GM12873 (cell line): ENCODE results near the gene NDUFS1.

ENCODE experiments used
- TF ChIP-seq, protein P1 (sequence below): IDR thresholded peaks from 2 replicates; pipeline ENCODE4 v1.5.1; 2012; ENCODE audit warnings: low read depth, mild to moderate bottlenecking, moderate library complexity, low read length, control low read depth; ENCODE audit not compliant: insufficient read depth; ENCODE audit errors: missing control alignments

NDUFS1 gene

DNA sequence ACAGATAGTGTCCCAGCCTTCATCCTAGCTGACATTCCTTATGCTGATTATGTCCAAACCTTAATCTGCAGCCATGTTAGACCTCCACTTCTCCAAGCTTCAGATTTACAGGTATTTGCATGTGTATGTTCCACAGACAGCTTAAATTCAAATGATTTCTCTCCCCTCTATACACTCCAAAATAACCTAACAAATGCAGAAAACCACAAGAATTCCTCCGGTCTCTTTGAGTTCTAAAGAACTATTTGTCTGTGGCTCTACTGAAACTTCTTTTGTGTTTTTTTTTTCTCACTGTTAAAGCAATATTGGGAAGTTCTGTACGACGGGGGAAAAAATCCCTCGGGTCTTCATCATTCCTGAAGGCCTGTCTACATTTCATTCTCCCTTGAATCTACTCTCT is 8.6 kb downstream of the NDUFS1 start:
- TF ChIP-seq, protein P1, sequence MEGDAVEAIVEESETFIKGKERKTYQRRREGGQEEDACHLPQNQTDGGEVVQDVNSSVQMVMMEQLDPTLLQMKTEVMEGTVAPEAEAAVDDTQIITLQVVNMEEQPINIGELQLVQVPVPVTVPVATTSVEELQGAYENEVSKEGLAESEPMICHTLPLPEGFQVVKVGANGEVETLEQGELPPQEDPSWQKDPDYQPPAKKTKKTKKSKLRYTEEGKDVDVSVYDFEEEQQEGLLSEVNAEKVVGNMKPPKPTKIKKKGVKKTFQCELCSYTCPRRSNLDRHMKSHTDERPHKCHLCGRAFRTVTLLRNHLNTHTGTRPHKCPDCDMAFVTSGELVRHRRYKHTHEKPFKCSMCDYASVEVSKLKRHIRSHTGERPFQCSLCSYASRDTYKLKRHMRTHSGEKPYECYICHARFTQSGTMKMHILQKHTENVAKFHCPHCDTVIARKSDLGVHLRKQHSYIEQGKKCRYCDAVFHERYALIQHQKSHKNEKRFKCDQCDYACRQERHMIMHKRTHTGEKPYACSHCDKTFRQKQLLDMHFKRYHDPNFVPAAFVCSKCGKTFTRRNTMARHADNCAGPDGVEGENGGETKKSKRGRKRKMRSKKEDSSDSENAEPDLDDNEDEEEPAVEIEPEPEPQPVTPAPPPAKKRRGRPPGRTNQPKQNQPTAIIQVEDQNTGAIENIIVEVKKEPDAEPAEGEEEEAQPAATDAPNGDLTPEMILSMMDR: no peak

DNA sequence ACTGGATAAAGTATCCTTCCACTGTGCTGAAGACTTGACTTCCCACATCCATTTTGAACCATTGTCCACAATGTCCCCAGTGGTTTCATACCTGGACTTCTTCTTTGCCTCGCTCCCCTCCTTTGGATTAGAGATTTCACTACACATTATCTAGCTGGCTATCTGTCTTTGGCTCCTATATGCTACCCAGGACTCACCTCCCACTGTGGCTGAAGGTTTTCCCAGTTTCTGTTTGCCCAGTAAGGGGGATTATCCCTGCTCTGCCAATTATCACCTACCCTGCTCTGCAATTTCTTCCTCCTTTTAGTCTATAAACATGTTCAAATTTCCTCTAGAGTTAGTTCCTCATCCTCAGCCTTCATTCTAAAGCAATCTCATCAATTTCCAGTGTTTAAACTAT is 9.1 kb downstream of the NDUFS1 start:
- TF ChIP-seq, protein P1: no peak

DNA sequence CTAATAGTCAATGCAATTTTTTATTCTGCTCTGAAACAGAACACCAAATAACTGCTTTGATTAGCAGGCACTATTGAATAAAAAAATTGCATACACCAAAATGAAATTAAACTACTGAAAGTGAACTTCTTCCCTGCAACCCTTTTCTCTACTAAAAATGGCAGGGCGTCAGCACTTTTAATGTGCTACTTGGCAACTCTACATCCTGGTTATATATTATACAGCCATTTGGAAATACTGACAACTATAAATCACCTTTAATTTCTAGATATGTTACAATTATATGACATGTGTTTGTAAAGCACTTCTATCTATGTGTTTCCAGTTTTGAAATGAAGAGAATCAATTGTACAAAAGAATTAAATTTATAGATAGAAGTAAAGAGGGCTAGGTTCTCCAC is 9.9 kb downstream of the NDUFS1 start:
- TF ChIP-seq, protein P1: no peak

DNA sequence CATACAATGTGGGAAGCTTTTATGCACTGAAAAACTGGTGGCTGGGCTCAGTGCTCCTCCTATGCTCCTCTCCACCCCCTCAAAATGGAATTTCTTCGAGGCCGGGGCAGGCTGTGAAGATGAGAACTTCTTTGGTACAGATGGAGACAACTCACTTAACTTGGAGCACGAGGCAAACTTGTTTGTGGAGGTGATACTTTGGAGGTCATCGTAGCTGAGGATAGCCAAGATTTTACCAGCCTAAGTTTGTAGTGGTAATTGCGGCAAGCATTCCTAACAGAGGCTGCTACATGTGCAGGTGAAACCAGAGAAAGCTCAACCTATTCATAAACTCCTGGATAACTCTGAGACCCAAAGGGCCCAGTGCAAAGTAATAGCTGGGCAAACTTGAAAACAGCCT is 13.6 kb downstream of the NDUFS1 start:
- TF ChIP-seq, protein P1: no peak

DNA sequence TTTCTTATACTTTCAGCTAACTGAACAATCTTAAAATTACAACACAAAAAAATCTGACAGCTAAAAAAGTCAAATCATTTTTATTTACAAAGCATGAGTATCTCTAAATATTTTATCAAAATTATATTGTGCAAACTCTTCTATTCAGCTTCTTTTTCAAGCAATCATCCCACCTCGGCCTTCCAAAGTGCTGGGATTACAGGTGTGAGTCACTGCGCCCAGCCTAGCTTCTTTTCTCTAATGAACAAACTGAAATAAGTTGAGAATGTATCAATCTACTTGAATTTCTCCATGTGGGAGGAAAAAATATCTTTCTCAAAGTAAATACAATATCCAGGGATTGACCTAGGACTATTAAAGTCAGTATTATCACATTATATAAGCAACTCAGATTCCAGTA is 14.9 kb downstream of the NDUFS1 start:
- TF ChIP-seq, protein P1: no peak

DNA sequence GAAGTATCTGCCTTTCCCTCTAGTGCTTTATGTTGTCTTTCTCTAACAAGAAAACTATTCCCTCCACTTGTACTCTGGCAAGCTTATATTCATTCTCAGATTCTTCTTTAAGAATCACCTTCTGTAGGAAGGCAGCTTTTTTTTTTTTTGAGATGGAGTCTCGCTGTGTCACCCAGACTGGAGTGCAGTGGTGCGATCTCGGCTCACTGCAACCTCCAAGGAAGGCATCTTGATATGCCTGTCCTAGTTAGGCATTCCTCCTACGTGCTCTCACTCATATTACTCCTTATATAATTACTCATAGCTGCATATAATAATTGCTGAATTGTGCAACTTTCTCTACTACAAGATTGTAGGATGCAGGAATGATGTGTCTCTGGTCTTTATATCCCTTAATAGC is 15.8 kb downstream of the NDUFS1 start:
- TF ChIP-seq, protein P1: no peak

DNA sequence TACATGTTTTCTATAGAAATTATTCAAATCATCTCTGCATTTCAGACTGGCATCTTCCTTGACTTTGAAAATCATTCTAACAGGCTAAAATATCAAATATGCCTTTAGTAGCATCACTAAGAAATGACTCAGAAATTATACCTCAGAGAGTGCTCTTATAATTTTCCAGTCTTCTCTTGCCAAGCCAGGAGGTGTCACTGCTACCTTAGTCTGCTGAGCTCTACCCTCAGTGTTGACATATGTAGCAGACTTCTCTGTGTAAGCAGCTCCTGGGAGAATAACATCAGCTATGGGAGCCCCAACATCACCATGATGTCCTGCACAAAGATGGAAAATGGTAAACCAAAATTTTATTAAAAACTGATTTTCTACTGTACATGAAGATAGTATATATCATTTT is 31.6 kb downstream of the NDUFS1 start:
- TF ChIP-seq, protein P1: no peak
